Body of pancreas (tissue), 4 donors: ENCODE results near the gene MAP4K4.

Source experiments
- CTCF ChIP-seq, 7 experiments: fragments of 450-650 bp in 4 of 7; fragments of 200-600 bp in 3 of 7; sonication (generic) in 3 of 7; IDR thresholded peaks; one replicate each; pipeline ENCODE4 v1.5.1; 2016 to 2019; ENCODE audit warnings: antibody characterized with exemption in 7 of 7
- POLR2A ChIP-seq, 3 donors: fragments of 450-650 bp; IDR thresholded peaks; one replicate each; pipeline ENCODE4 v1.6.1; 2016; ENCODE audit warnings: antibody characterized with exemption in 3 of 3, mild to moderate bottlenecking in 2 of 3

GRCh38 chr2:101930847-101931246 lies 233.3 kb downstream of the MAP4K4 start:
- TF ChIP-seq CTCF (IDR thresholded peaks at IDR 0.05), result no peak
- TF ChIP-seq POLR2A (IDR thresholded peaks at IDR 0.05), result no peak
